K562 treated with DMSO at 1 percent for 4 hours (cell line): ENCODE measurements around the gene HAGH. TPM values are rescaled to one million over a fixed set of nuclear protein-coding genes. Genes with fewer than 3 reads are reported as not detected.

Source experiments
- total RNA-seq: library from RNA; unstranded; fragments of 300-600 nt; gene quantifications from 2 replicates; pipeline ENCODE4 v1.2.3, GENCODE V29; 2022; ENCODE audit not compliant: insufficient read depth

Gene HAGH
- total RNA-seq, result 59.4 and 75.6 TPM in 2 replicates

GRCh38 chr16:1826691-1827573, at the start of gene HAGH, which contains the start of gene FAHD1:
Gene HAGH (minus strand): TSS chr16:1826825. CDS start chr16:1826787, 38 bp downstream.
Gene FAHD1 (plus strand): TSS chr16:1827206. CDS start chr16:1827239, 33 bp downstream.

DNA sequence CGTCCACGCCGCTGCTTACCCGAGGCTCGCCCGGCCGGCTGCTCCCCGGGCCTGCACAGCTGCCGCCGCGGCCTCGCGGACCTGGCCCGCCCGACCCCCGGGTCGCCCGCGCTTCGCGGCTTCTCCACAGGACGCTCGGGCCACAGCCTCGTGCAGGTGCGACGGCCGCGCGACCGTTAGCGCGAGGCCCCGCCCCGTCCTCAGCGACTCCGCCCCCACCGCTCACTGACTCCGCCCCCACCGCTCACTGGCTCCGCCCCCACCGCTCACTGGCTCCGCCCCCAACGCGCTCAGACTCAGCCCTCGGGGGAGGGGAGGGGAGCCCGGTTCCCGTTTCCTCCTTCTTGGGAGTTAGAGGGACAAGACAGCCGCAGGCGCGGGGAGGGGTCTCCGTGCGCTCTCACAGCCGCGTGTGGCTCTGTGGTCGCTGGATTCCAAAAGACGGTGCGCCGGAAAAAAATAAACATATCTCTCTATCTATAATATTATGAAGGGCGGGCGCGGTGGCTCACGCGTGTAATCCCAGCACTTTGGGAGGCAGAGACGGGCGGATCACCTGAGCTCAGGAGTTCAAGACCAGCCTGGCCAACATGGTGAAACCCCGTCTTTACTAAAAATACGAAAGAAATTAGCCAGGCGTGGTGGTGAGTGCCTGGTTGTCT, 45.5 kb upstream of the HAGH start, which contains the start of gene MEIOB:
MEIOB (minus strand) TSS at position 191 of the 662 bp plus-strand sequence. CDS start 3,989 bp downstream, outside the sequence.

GRCh38 chr16:1793578-1794220, 32.9 kb downstream of the HAGH start, which contains the start of gene IGFALS:
Gene IGFALS (minus strand): TSS chr16:1793705. CDS start chr16:1793652, 53 bp downstream.

GRCh38 chr16:1782408-1783264, 44.0 kb downstream of the HAGH start, which contains the start of the genes NUBP2 and SPSB3:
Gene NUBP2 (plus strand): TSS chr16:1782960. CDS start chr16:1783021, 61 bp downstream.
Gene SPSB3 (minus strand): TSS chr16:1782571. CDS start chr16:1781483, 1,088 bp downstream.

DNA sequence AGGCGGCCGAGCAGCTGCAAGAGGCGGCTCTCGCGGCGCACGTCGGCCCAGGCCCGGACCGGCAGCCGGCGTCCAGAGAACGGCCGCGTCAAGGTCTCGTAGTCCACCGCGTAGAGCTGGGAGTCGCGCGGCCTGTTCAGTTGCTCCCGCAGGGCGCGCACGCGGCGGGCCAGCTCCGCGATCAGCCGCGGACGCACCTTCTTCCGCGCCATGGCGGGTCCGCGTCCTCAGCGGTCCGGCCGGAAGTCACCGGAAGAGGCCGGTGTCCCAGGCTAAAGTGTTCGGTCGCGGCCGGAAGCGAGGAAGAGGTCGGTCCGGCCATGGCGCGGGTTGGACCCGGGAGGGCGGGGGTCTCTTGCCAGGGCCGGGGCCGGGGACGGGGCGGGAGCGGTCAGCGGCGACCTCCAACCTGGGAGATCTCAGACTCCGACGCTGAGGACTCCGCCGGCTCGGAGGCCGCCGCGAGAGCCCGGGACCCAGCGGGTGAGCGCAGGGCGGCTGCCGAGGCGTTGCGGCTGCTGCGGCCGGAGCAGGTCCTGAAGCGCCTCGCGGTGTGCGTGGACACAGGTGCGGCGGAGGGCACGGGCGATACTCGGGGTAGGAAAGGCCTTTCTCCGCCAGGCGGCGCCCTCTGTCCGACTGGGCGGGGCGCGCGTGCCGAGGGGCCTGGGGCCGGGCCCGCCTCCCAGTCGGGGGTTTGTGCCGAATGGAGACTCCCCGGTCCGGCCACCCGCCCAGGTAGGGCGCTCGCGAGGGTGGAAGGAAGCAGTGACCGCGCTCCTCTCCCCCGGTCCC, 53.5 kb downstream of the HAGH start, which contains the start of gene MRPS34:
MRPS34 (minus strand) TSS at position 227 of the 795 bp plus-strand sequence; CDS start at position 212, 15 bp downstream.

DNA sequence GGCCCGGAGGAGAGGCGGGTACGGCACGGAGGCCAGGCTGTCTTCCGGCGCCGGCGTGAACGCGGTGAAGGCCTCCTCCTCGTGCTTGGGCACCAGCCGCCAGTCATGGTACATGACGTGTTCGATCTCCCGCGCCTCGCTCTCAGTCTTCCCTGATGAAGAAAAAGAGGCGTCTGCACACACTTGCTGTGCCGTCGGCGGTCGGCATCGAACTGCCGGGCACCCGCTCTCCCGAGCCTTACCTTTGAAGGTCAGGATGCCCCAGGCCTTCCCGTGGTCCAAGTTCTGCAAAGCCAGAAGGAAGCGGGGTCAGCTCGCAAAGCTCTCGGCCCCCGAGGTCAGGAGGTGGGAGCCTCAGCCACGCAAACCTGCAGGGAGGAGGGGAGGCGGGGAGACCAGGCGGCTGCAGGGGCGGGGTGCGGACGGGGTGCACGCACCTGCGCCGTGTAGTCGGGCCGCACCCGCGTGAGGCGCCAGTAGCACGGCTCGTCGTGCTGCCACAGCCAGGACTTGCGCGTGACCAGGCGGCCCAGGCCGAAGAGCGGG, 54.2 kb downstream of the HAGH start, which contains the start of gene EME2:
EME2 (plus strand) TSS at position 449 of the 546 bp plus-strand sequence. CDS start 418 bp downstream, outside the sequence.

DNA sequence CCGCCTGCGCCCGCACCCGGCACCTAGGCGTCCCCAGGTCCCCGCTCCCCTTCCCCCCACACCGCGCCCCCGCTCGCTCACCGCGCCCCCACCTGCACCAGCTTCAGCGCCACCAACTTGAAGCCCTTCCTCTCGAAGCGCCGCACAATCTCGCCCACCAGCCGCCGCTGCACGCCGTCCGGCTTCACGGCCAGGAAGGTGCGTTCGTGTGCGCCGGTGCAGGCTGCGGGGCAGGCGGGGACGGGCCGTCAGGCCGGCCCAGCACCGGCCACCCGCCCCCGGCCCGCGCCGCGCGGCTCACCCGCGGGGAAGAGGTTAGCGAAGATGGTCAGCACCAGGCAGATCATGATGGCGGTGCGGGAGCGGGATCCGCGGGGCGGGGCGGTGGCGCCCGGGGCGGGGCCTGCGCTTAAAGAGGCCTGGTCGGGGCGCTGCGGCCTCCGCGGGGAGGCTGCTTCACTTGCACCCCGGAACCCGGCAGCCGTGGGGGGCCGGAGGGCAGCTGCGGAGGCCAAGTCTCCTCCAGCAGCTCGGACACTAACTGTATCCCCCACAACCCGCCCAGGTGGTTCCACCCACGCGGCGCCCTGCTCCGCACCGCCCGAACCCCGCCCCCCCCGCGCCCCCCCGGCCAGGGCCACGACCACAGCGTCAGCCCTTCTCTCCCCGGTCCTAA, 55.3 kb downstream of the HAGH start, which contains the start of gene NME3:
NME3 (minus strand) TSS at position 356 of the 676 bp plus-strand sequence; CDS start at position 347, 9 bp downstream.

Other genes starting within 250 kb of the HAGH start
- gene IFT140, start 214.8 kb downstream of the HAGH start, total RNA-seq, result 7.6 and 7.7 TPM in 2 replicates
- gene CRAMP1, start 214.5 kb downstream of the HAGH start, total RNA-seq, result 9.3 and 14.1 TPM in 2 replicates
- gene JPT2, start 148.5 kb downstream of the HAGH start, total RNA-seq, result 45.2 and 46.3 TPM in 2 replicates
- 33.8 and 40.6 TPM in 2 replicates for gene MAPK8IP3, start 120.6 kb downstream of the HAGH start, total RNA-seq
- gene NME3, start 55.3 kb downstream of the HAGH start, total RNA-seq, result 64.2 and 84.8 TPM in 2 replicates
- 5.9 and 6.2 TPM in 2 replicates for gene EME2, start 54.0 kb downstream of the HAGH start, total RNA-seq
- gene MRPS34, start 53.7 kb downstream of the HAGH start, total RNA-seq, result 233 and 260 TPM in 2 replicates
- 61.7 and 72.9 TPM in 2 replicates for gene SPSB3, start 44.3 kb downstream of the HAGH start, total RNA-seq
- 116 and 132 TPM in 2 replicates for gene NUBP2, start 43.9 kb downstream of the HAGH start, total RNA-seq
- 0.61 and 0.96 TPM in 2 replicates for gene IGFALS, start 33.1 kb downstream of the HAGH start, total RNA-seq
- gene FAHD1, start 381 bp upstream of the HAGH start, total RNA-seq, result 12.5 and 17.8 TPM in 2 replicates
- 61.7 and 62.6 TPM in 2 replicates for gene MEIOB, start 45.3 kb upstream of the HAGH start, total RNA-seq
- gene HS3ST6, start 91.6 kb upstream of the HAGH start, total RNA-seq, result not detected in 2 replicates
- 55.4 and 70.9 TPM in 2 replicates for gene MSRB1, start 116.4 kb upstream of the HAGH start, total RNA-seq
- 0.47 TPM in 1 of 2 replicates, not detected in the other for gene RPL3L, start 127.9 kb upstream of the HAGH start, total RNA-seq
- 214 and 219 TPM in 2 replicates for gene NDUFB10, start 132.7 kb upstream of the HAGH start, total RNA-seq
- 6,829 and 8,005 TPM in 2 replicates for gene RPS2, start 138.0 kb upstream of the HAGH start, total RNA-seq
- gene RNF151, start 140.0 kb upstream of the HAGH start, total RNA-seq, result not detected in 2 replicates
- gene TBL3, start 145.2 kb upstream of the HAGH start, total RNA-seq, result 41.9 and 47.0 TPM in 2 replicates
- not detected in 2 replicates for gene NOXO1, start 154.6 kb upstream of the HAGH start, total RNA-seq
- 54.4 and 64.7 TPM in 2 replicates for gene GFER, start 157.4 kb upstream of the HAGH start, total RNA-seq
- gene SYNGR3, start 163.1 kb upstream of the HAGH start, total RNA-seq, result 30.6 and 35.1 TPM in 2 replicates
- gene ZNF598, start 183.0 kb upstream of the HAGH start, total RNA-seq, result 103 and 116 TPM in 2 replicates
- gene NPW, start 193.0 kb upstream of the HAGH start, total RNA-seq, result 1.6 and 5.6 TPM in 2 replicates
- 28.8 and 29.0 TPM in 2 replicates for gene NHERF2, start 200.1 kb upstream of the HAGH start, total RNA-seq
- gene NTHL1, start 221.0 kb upstream of the HAGH start, total RNA-seq, result 20.7 and 23.3 TPM in 2 replicates
- gene TSC2, start 221.2 kb upstream of the HAGH start, total RNA-seq, result 42.5 and 52.7 TPM in 2 replicates